Measurements from ENCODE around the gene TNNC1. TPM values are rescaled to one million over a fixed set of nuclear protein-coding genes. Genes with fewer than 3 reads are reported as not detected.

TNNC1 gene
- total RNA-seq, 1 donor from 2014 or later, result 0.58 TPM

DNA sequence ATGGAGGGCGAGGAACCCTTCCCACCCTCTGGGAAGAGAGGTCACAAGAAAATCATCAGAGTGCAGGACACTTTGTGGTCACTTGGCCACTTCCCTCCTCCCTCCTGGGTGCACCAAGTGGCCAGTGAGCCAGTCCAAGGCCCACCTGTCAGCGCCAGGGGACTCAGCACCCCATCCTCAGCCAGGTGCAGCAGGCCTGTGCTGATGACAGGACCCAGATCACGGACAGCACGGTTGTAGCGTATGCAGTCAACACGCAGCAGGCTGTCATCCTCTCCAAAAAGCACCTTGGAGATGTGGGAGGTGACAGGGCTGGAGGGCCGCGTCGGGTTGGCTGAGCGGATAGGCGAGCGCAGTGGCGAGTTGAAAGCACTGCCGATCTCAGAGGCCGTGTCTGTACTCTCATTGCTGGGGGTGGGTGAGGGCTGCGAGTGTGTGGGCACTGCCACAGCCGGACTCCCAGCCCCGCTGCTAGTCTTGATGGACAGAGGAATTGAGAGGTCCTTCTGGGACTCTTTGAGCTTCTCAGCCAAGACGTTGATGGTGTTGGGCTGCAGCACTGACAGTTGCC, 50.5 kb downstream of the TNNC1 start:
- TF ChIP-seq, protein P1, sequence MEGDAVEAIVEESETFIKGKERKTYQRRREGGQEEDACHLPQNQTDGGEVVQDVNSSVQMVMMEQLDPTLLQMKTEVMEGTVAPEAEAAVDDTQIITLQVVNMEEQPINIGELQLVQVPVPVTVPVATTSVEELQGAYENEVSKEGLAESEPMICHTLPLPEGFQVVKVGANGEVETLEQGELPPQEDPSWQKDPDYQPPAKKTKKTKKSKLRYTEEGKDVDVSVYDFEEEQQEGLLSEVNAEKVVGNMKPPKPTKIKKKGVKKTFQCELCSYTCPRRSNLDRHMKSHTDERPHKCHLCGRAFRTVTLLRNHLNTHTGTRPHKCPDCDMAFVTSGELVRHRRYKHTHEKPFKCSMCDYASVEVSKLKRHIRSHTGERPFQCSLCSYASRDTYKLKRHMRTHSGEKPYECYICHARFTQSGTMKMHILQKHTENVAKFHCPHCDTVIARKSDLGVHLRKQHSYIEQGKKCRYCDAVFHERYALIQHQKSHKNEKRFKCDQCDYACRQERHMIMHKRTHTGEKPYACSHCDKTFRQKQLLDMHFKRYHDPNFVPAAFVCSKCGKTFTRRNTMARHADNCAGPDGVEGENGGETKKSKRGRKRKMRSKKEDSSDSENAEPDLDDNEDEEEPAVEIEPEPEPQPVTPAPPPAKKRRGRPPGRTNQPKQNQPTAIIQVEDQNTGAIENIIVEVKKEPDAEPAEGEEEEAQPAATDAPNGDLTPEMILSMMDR (conservative IDR thresholded peaks at IDR 0.05; ENCODE audit: low read depth, low read length), result no peak
- no peak for DNase-seq (ENCODE audit: low read depth)
- no peak overlapping the region for H3K4me3 ChIP-seq (ENCODE audit: low read depth, low read length)

DNA sequence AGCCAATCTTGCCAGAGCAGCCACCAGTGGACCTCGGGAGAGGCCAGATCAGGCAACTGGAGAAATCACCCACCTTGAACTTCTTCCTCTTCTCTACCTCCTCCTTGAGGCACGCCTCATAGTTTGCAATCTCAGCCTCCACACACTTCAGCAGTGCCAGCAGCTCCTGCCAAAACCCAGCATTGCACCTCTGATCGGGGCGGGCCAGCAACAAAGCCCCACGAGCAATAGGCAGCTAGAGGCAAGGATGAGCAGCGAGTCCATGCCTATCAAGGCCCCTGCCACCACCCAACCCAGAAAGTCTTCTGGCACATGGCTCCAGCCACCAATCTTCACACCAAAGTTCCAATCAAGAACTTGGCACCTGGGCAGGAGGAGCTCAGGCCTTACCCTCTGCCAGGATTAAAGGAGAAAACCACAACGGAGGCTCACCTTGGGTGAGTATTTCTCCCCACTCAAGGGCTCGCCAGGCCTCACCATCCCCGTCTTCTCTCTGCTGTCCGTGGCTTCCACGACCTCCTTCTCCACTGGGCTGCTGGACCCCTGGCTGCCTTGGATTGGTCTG, 51.1 kb downstream of the TNNC1 start:
- no peak overlapping the region for H3K4me3 ChIP-seq (ENCODE audit: low read depth, low read length)
- TF ChIP-seq, protein P1 (conservative IDR thresholded peaks at IDR 0.05; ENCODE audit: low read depth, low read length), result no peak
- DNase-seq (ENCODE audit: low read depth), result no peak

DNA sequence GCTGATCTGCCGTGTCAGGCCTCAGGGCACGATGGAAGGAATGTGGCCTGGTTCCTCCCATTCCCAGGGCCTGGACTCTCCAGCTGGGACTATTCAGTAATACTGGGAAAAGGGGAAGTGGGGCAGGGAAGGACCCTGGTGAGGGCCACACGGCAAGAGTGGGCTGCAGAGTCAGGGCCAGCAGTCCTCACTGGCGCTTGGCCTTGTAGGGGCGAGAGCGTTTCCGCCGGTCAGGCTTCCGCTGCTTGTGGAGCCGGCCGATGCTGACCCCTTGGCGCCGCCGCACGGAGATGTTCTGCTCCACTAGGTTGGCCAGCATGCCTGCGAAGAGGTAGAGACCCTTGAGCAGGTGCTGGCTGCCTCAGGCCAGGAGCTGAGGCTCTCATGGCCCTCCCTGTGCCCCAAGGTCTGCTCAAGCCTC, 51.7 kb downstream of the TNNC1 start:
- no peak for DNase-seq (ENCODE audit: low read depth)
- TF ChIP-seq, protein P1 (conservative IDR thresholded peaks at IDR 0.05; ENCODE audit: low read depth, low read length), result no peak
- H3K4me3 ChIP-seq (ENCODE audit: low read depth, low read length), result no peak overlapping the region

DNA sequence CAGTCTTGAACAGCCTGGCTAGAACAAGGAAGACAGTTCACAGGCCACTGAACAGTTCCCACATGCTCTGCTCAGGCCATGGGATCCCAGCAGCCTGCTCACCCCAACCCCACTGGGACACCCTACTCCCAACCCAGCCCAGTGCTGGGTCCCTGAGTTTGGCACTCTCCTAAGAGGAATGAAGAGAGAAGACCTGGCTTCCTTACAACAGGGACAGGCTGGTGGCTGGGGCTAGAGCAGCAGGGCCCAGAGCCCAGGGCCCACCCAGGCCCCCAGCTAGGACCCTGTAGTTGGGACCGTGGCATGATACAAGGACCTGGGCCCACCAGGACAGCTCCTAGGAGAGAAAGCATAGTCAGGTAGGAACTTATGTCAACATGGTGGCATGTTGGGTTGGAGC, 52.3 kb downstream of the TNNC1 start:
- no peak for DNase-seq (ENCODE audit: low read depth)
- TF ChIP-seq, protein P1 (conservative IDR thresholded peaks at IDR 0.05; ENCODE audit: low read depth, low read length), result no peak
- no peak overlapping the region for H3K4me3 ChIP-seq (ENCODE audit: low read depth, low read length)

Other genes starting within 250 kb of the TNNC1 start
- not detected in 2 replicates for gene TLR9, start 228.4 kb downstream of the TNNC1 start, total RNA-seq
- 154 and 189 TPM in 2 replicates for gene TWF2, start 214.9 kb downstream of the TNNC1 start, total RNA-seq
- gene PPM1M, start 208.3 kb downstream of the TNNC1 start, total RNA-seq, result 6.9 and 8.9 TPM in 2 replicates
- 38.4 and 61.6 TPM in 2 replicates for gene WDR82, start 175.4 kb downstream of the TNNC1 start, total RNA-seq
- gene GLYCTK, start 166.2 kb downstream of the TNNC1 start, total RNA-seq, result 11.9 and 17.6 TPM in 2 replicates
- gene DNAH1, start 137.7 kb downstream of the TNNC1 start, total RNA-seq, result 0.29 and 0.51 TPM in 2 replicates
- 67.8 and 88.7 TPM in 2 replicates for gene BAP1, start 44.0 kb downstream of the TNNC1 start, total RNA-seq
- 5.8 and 7.3 TPM in 2 replicates for gene PHF7, start 43.4 kb downstream of the TNNC1 start, total RNA-seq
- gene SEMA3G, start 8.9 kb downstream of the TNNC1 start, total RNA-seq, result 0.43 and 5.1 TPM in 2 replicates
- gene NISCH, start 1.6 kb upstream of the TNNC1 start, total RNA-seq, result 27.8 and 40.8 TPM in 2 replicates
- gene STAB1, start 41.3 kb upstream of the TNNC1 start, total RNA-seq, result 0.14 and 0.52 TPM in 2 replicates
- 144 and 229 TPM in 2 replicates for gene NT5DC2, start 79.8 kb upstream of the TNNC1 start, total RNA-seq
- gene UQCC5, start 82.6 kb upstream of the TNNC1 start, total RNA-seq, result 1.4 and 2.4 TPM in 2 replicates
- 40.5 and 51.5 TPM in 2 replicates for gene PBRM1, start 231.9 kb upstream of the TNNC1 start, total RNA-seq
- 128 and 141 TPM in 2 replicates for gene GNL3, start 232.0 kb upstream of the TNNC1 start, total RNA-seq

Data from epithelial cell of proximal tubule (primary cell).